Stimulated activated CD8-positive, alpha-beta memory T cell treated with anti-CD3 and anti-CD28 coated beads, Interleukin-15, amount 100 ng/mL, for 48 hours (primary cell): Measurements from ENCODE around the gene INPP5K.
"Not testable (repeated sequence)": the region's sequence is repeated elsewhere in the genome, so short reads cannot be mapped to it uniquely, and the experiment has no call there.

Experiments used
- DNase-seq, 2 donors: peaks; one replicate each; pipeline ENCODE4 v3.0.0-alpha.2; 2020; ENCODE audit warnings: low read depth in 2 of 2

Gene INPP5K

GRCh38 chr17:1546292-1546922, 30.0 kb upstream of the INPP5K start:
- DNase-seq, result no peak

- DNase-seq, result no peak
Observed at GRCh38 chr17:1545618-1546017, 29.2 kb upstream of the INPP5K start.

GRCh38 chr17:1542316-1542715, 25.9 kb upstream of the INPP5K start:
- DNase-seq, result no peak

- no peak for DNase-seq
Observed at GRCh38 chr17:1541367-1541904, 25.0 kb upstream of the INPP5K start.

GRCh38 chr17:1539811-1540210, 23.4 kb upstream of the INPP5K start:
- DNase-seq, result no peak

GRCh38 chr17:1535737-1536136, 19.3 kb upstream of the INPP5K start:
- DNase-seq, result no peak

- no peak for DNase-seq
Observed at GRCh38 chr17:1533661-1534325, 17.4 kb upstream of the INPP5K start.

- DNase-seq, result no peak
Observed at GRCh38 chr17:1532836-1533602, 16.6 kb upstream of the INPP5K start.

- no peak for DNase-seq
Observed at GRCh38 chr17:1529863-1530262, 13.5 kb upstream of the INPP5K start.

- DNase-seq, result not testable (repeated sequence)
Observed at GRCh38 chr17:1526876-1527275, 10.5 kb upstream of the INPP5K start.

GRCh38 chr17:1522626-1523025, 6.2 kb upstream of the INPP5K start:
- DNase-seq, result no peak

GRCh38 chr17:1521086-1521640, 4.8 kb upstream of the INPP5K start:
- no peak for DNase-seq

- no peak for DNase-seq
Observed at GRCh38 chr17:1519678-1520077, 3.3 kb upstream of the INPP5K start.

- no peak for DNase-seq
Observed at GRCh38 chr17:1518410-1518809, 2.0 kb upstream of the INPP5K start.

GRCh38 chr17:1515640-1516387, 598 bp downstream of the INPP5K start:
- no peak for DNase-seq

GRCh38 chr17:1512351-1512750, 4.1 kb downstream of the INPP5K start:
- no peak for DNase-seq

- no peak for DNase-seq
Observed at GRCh38 chr17:1511756-1512321, 4.6 kb downstream of the INPP5K start.

GRCh38 chr17:1511290-1511689, 5.1 kb downstream of the INPP5K start:
- DNase-seq, result no peak

- DNase-seq, result no peak
Observed at GRCh38 chr17:1509290-1509881, 7.0 kb downstream of the INPP5K start.

GRCh38 chr17:1508709-1509108, 7.7 kb downstream of the INPP5K start:
- DNase-seq, result not testable (repeated sequence)
